Glomerular endothelial cell (primary cell): Measurements from ENCODE around the gene GJB3. TPM values are rescaled to one million over a fixed set of nuclear protein-coding genes. Genes with fewer than 3 reads are reported as not detected.
"Not testable (repeated sequence)": the region's sequence is repeated elsewhere in the genome, so short reads cannot be mapped to it uniquely, and the experiment has no call there.

Source experiments
- DNase-seq: peaks from one replicate; pipeline ENCODE4 v3.0.0-alpha.2; 2011; ENCODE audit warnings: low read depth, low spot score; ENCODE audit errors: extremely low read depth
- total RNA-seq: library from RNA; depleted of rRNA; stranded (reverse); fragments of >200 nt; gene quantifications from 2 replicates; pipeline ENCODE4 v1.2.3, GENCODE V29; 2015

Gene GJB3
- 0.35 and 0.87 TPM in 2 replicates for total RNA-seq

DNA sequence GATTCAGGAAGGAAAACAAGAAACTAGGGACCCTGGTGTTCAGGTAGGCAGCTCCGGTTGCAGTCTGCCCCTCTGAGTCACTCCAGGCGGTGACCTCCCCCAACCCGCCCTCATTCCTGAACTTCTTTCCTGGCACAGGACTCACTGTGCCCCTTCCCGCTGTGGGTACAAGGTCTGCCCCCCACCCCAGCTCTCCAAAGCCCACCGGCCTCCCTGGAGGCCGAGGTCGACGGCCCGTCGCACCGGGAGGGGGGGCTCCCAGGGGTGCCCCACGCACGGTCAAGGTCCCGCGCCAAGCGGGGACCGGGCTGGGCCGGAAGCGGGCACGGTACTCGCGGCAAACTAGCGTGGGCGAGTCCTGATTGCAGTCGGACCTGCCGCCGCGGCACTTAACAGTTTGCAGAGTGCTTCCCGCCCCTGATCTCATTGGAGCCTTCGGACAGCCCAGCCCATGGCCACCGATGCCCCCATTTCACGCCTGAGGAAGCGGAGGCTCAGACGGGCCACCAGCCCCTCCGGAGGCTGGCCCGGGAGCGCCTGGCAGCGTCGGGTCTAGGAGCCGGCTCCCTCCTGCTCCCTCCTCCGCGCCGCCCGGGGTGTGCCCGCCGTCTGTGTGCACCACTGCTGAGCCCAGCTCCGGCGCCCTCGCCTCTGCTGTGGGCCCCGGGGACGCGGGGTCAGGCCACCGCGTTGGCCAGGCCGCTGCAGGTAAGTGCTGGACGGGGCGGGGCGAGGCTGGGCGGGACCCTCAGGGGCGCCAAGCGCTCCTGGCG lies at the start of gene GJB3:
GJB3 (plus strand) TSS at position 144 of the 773 bp plus-strand sequence. CDS start 3,549 bp downstream, outside the sequence.
- no peak for DNase-seq

DNA sequence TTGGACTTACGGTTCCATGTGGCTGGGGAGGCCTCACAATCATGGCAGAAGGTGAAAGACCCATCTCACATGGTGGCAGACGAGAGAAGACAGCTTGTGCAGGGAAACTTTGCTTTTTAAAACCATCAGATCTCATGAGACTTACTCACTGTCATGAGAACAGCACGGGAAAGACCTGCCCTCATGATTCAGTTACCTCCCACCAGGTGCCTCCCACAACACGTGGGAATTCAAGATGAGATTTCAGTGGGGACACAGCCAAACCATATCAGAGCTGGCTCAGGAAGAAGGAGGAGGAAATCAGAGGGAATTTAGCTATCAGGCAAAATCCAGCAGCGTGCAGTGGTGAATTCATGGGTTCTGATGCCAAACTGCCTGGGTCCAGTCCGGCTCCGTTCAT lies 48.2 kb upstream of the GJB3 start:
- not testable (repeated sequence) for DNase-seq

DNA sequence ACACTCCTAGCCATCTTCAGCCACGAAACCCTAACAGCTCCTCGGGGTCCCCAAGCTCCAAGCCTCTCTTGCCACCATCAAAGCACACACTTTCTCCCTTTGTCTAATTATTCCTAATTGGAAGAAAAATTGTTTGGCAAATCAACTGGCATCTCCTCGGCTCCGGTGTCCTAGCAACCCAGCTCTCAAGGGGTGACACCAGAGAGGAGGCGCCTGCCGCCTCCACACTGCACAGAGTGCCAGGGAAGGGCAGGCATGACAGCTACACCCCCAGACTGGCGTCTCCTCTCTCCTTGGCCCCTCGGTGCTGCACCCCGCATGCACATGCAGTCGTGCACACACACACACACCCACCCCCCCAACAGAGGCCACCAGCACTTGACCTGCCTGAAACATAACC lies 44.3 kb upstream of the GJB3 start:
- DNase-seq, result no peak

DNA sequence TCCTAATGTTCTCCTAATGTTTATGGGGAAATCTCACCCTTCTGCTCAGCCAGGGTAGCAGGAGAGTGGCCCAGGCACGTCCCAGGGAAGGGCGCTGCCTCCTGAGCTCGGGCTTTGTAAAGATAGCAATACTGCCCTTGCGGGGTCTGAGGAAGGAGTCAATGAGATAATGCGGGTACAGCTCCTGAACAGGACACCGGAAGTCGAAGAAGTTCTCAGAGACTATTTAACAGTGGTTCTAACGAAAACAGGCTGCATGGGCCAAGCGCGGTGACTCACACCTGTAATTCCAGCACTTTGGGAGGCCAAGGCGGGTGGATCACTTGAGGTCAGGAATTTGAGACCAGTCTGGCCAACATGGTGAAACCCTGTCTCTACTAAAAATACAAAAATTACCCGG lies 43.8 kb upstream of the GJB3 start:
- DNase-seq, result not testable (repeated sequence)

DNA sequence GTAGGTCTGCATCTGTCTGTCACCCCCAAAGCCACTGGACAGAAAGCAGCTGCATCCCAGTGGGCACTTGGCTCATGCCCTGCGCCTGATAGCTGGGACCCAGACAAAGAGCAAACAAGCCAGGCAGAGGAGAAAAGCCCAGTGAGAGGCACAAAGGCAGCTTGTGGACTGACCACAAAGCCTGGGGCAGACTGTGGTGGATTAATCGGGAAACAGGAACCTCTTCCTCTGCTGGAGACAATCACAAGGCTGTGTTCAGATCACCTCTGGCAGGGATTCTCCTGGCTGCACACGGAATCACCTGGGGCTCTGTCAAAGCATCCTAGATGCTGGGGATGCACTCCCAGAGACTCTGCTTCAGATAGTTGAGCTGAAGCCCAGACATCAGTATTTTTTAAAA lies 41.4 kb upstream of the GJB3 start:
- DNase-seq, result no peak

DNA sequence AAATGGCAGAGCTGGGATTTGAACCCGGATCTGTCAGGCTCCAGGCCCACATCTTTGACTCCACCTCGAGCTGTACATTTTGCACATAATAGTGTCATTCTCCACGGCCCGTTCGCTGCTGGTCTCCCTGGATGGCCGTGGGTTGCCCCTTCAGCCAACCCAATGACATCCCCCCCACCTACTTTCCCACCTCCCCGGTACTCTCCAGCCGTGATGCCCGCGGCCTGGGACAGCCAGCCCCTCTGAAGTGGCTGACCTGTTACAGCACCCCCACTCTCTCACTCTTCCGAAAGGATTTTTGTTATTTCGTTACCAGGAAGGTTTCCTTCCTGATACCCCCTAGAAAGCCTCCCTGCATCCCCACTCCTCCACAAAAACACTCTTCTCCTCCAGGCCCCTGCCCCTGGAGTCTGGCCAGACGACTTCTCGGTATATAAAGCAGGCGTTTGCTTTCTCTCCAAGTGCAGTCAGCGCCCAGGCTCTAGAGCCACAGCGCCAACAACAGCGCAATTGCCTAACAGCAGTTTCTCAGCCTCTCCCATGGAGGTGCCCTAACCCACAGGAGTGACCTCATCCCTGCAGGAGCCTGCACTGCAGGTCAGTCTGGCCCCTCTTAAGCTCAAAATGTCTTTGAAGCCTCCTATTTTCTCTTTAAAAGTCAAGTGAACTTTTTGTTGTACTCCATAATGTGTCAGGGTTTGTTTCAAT lies 40.7 kb upstream of the GJB3 start:
- no peak for DNase-seq

DNA sequence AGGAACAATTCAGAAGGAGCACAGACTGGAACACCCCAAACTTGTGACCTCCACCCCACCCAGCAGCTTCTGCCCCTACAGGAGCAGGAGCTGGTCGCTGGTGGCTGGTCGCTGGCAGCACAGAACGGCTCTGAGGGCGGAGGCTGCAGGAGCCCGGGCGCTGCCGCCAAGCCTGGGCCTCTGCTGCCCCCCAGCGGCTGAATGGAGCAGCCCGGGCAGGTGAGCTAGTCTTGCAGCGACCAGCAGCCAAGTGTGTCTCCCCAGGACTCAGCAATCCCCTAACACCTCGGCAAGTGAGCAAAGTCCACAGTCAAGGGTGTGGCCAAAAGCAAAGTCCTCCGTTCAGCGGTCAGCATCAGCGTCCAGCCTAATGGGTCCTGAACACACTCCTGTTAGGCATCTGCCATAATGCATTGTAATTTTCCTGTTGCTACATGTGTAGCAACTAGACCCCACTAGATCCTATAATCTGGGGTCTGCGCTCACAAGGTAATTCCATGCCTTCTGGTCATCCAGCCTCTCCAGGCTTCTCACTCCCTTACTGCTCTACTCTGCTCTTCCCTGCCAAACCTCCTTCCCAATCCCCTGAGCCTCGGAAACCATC lies 38.2 kb upstream of the GJB3 start:
- DNase-seq, result peak; percentile 7

DNA sequence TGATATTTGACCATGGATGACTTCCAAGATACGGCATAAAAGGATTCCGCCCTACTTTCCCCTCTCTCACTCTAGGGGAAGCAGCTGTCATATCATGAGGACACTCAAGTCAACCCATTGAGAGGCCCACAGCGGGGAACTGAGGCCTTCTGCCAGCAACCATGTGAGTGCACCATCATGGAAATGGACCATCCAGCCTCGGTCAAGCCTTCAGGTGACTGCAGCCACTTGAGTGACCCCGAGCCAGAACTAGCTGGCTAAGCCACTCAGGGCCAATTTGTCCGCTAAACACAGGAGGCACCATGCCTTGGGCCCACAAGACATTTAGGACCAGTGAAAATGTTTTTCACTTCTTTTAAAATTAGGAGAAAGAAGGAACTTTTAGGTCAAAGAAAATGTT lies 37.2 kb upstream of the GJB3 start:
- no peak for DNase-seq

DNA sequence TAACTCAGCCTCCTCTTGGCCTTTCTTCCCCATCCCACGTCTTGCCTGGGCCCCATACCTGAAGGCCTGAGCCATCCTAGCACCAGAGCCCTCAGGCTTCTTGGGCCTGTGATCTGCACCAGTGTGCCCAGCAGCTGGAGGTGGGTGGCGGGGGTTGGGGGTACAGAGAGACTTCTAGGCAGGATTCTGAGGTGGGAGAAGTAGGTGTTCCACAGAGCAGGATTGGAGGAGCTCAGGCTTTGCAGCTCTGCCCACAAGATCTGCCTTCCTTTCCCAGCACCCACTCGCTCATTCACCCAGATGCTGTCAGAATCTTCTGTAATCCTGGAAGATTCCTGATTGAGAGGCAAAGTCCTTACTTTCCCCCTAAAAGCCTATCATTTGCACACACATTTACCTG lies 36.2 kb upstream of the GJB3 start:
- no peak for DNase-seq

DNA sequence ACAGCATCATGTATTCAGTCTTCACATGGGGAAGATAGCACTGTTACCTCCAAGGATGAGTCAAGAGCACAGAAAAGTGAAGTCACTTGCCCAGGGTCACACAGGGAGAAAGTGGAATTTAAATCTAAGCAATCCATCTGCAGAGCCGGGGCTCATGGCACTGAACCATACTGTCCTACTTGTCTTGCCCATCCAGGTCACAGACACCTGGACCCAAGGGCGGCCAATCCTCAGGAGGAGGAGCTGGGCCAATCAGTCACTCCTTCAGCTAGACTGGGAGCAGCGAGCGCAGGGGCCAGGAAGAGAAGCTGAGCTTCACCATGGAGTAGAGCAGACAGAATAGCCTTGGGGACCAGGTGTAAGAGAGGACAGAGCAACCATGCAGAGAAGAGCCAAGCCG lies 35.3 kb upstream of the GJB3 start:
- no peak for DNase-seq

DNA sequence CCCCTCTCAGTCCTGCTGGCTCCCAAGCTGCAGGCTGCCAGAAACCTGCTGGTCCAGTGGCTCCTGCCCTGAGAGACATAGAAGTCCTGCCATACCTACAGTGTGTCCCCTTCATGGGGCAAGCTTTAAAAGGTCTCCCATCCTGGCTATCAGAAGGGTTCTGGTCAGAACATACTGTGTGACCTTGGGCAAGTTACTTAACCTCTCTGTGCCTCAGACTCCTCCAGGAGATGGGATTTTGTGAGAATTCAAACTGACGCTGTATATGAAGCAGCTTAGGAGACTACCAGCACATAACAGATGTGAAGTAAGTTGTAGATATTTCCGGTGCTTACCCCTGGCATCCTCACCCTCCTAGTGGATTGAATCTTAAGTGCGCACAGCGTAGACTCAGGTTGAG lies 34.9 kb upstream of the GJB3 start:
- DNase-seq, result no peak

DNA sequence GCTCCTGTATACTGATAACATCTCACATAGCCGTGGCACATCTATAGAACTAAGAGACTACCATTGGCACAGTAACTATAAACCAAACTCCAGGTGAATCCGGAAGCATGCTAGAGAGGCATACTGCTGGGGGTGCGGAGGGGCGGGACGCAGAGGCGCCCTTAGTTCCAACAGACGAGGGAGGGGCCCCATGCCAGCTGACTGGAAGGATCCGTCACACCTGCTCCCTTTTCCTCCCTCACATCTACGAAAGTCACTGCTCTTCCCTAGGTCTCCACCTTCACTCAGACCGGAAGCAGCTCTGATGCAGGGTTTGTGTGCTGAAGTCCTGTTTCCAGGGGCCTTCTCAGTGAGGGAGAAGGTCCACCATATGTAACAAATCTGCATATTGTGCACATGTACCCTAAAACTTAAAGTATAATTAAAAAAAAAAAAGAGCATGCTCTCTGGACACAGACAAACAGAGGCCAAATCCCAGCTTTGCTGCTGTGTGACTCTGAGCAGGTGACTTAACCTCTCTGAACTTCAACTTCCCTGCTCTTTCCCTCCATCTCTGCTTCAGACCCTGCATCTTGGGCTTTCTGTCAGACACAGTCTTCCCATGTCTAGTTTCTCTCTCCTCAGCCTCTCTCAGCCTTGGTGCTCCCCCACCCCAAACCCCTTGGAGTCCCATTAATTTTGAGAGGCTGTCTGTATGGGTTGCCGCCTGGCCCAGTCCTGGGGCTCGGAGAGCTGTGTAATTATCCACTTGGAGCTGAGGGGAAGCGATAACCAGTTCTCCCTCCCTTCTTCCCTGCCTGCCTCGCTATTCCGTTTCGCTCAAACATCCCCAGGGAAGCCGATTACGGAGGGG lies 34.0 kb upstream of the GJB3 start:
- DNase-seq, result no peak

DNA sequence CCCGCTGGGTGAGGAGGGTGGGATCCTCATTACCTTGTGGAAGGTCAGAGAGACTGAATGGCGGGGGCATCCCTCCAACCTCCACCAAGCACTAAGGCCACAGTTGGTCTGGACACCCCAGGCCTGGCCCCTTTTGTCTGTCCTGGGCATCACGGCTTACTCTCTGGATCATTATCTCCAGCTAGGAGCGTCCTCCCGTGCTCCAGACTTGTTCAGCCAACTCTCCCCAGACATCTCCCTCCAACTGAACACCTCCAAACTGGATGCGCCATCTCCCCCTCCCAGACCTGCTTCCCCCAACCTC lies 33.4 kb upstream of the GJB3 start:
- no peak for DNase-seq

DNA sequence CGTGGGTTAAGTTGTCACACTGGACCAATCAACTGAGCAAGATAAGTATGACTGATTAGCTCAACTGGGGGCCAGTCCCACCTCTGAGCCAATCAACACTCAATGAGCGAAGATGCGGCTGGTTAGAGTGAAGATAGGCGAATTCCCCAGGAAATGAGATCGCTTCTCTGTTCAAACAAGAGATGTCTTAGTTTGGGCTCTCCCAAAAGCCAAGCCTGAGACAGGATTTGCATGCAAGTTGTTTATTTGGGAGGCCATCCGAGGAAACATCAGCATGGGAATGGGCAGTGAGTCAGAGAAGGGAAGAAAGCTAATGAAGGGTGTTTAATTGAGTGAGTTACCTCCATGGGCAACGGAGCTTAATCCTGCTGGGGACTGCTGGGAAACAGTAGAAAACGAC lies 31.0 kb upstream of the GJB3 start:
- DNase-seq, result no peak

DNA sequence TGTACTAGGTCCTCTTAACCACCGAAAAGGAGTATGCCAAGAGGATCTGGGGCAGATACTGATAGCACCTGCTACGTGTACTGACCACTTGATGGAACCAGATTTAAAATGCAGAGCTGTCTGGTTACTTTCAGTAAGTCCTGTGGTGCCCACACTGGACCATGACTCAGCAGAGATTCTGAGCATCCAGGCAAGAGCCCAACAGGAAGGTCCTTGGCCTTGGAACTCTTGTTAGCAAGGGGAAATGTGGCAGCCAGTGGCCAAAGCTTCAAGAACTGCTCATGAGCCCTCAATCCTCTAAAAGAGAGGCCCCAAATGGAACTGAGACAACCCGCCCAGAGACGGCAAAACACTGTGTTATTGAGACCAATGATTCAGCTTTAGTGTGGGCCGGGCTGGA lies 30.4 kb upstream of the GJB3 start:
- no peak for DNase-seq

DNA sequence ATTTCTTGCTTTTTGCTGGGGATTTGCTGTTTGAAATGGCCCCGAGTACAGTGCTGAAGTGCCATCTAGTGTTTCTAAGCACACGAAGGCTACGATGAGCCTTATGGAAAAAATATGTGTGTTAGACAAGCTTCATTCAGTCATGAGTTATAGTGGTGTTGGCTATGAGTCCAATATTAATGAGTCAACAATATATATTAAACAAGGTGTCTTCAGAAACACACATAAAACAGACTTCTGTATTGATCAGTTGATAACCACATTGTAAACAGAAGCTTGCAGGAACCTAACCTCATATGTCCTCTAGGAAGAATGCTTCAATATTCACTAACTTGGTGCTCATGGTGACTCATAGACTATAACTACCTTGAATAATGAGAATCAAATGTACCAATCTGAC lies 27.9 kb upstream of the GJB3 start:
- no peak for DNase-seq

DNA sequence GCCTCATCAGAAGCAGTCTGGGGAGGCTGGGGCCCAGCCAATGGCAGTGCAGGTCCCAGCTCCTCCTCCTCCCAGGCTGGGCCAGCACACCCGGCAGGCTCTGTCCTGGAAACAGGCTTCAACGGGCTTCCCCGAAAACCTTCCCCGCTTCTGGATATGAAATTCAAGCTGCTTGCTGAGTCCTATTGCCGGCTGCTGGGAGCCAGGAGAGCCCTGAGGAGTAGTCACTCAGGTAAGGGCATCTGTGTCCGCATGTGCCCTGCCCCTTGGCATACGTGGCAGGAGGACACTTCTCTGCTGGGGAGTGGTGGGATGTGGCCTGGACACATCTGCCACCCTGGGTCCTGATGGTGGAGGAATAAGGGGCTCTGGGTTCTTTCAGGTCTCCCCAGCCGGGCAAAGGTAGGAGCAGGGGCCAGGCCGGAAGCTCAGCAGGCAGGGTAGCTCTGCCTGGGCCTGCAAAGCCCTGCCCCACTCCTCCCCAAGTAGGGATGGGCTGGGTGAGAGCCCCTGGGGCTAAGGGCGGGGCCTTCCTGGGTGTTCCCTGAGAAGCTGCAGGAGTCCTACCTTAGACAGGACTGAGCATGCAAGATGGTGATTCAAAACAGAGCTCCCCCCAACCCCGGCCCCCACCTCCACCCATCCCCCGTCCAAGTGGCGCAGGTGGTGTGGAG lies 25.9 kb upstream of the GJB3 start, which contains the start of gene GJB5:
GJB5 (plus strand) TSS at position 84 of the 674 bp plus-strand sequence. CDS start 2,284 bp downstream, outside the sequence.
- no peak for DNase-seq

DNA sequence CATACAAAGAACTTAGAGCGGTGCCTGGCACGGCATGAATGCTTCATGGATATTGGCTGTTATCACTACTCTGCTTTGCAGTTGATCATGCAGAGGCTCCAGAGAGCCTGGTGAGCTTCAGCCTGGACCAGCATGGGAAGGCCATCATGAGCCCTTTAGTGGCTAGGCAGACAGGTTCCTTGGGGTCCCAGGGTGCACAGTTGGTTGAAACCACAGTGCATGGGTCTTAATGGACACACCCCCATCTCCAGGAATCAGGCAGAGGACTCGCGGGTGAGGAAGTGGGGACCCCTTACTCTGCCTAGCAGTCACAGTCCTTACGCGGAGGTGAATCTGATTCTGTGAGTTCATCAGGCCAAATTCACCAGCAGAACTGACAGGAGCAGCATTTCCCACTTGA lies 25.1 kb upstream of the GJB3 start:
- no peak for DNase-seq

DNA sequence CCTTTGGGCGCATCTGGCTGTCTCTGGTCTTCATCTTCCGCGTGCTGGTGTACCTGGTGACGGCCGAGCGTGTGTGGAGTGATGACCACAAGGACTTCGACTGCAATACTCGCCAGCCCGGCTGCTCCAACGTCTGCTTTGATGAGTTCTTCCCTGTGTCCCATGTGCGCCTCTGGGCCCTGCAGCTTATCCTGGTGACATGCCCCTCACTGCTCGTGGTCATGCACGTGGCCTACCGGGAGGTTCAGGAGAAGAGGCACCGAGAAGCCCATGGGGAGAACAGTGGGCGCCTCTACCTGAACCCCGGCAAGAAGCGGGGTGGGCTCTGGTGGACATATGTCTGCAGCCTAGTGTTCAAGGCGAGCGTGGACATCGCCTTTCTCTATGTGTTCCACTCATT lies 23.6 kb upstream of the GJB3 start:
- DNase-seq, result no peak

DNA sequence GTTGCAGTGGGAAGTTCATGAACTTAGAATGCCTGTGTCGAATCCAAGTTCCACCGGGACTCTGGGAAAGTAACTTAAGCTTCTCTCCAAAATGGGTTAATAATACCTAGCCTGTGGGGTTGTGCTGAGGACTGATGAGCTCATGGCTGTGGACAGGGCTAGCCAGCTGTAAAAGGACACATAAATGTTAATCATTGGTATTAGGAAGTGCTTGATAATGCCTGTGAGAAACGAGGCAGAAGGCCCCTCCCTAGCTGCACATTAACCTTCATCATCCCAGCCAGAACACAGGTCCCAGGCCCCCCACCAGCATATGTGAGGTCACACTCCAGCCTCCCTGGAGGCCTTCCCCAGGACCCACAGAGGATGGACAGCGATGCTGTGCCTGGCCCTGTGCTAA lies 22.3 kb upstream of the GJB3 start:
- DNase-seq, result no peak
